ENCODE data around the gene CRYZL1.
A peak's percentile ranks its signal among the peaks of the same experiment; 100 is the strongest.
"Not testable (repeated sequence)": the region's sequence is repeated elsewhere in the genome, so short reads cannot be mapped to it uniquely, and the experiment has no call there.

CRYZL1 gene

DNA sequence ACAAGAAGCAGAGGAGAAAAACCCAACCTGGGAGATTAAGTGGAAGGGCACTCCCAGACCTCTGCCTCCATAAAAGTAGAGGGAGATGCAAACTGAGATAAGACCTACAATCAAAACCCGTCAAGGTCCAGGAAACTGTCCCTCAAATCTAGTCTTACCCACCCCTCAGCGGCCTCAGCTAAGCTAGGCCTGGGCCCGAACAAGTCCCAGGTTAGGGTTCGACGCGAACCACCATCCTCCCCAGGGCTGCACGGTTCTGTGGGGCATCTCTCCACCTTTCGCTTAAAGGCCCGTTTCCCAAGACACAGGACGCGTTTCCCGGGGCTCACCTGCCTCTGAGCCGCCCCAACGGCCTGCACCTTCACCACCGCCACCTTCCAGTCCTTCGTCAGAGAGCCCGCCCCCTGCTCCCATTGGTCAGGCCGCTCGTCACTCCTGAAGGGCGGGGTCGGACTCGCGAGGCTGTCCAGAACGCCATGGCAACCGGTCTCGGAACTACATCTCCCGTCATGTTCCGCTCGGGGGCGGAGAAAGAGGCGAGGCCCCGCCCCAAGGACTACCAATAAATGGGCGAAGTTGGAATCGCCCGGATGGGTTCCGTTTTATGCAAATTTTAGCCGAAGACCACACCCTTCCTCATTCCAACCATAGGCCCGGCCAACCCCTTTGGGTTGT, at the start of gene CRYZL1:
Gene CRYZL1 (minus strand): TSS at position 390 of the 675 bp plus-strand sequence. CDS start 10,190 bp downstream, outside the sequence.
- peak; percentile 99 to 100 for DNase-seq

DNA sequence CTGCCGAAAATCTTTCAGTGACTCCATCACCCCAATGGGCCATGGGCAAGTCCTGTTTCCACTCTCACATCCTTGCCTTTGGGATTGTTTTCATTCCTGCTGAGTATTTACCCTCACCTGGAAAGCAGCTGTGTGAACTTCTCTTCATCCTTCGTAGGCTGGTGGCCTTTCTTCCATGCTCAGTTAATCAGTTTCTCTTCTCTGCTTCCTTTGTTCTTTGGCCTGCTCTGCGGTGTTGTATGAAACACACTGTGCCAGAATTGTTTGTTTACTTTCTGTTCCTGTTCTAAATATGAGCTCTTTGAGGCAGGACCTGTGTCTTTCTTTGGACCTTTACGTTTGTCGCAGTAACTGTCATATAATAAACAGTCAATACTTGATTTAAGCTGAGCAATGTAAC, 49.3 kb upstream of the CRYZL1 start:
- no peak for DNase-seq

- no peak for DNase-seq
Observed at GRCh38 chr21:33688353-33688752, 46.8 kb upstream of the CRYZL1 start.

DNA sequence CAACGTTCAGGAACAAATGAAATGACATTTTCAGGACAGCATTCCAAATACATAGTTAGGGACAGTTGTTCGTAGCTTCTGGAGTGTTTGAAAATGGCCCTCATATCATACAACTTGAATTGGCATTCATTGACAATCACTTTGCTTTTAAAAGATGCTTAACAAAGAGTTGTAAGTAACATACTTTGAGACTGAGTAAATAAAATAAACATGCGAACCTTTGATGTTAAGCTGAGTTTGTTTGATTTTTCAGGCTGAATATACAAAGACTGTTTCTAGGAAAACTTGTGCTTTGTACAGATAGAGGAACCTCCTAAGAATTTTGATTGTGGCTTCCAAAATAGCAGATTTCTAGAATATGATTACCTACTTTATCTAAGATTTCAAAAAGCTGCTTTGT, 46.1 kb upstream of the CRYZL1 start:
- DNase-seq, result no peak

DNA sequence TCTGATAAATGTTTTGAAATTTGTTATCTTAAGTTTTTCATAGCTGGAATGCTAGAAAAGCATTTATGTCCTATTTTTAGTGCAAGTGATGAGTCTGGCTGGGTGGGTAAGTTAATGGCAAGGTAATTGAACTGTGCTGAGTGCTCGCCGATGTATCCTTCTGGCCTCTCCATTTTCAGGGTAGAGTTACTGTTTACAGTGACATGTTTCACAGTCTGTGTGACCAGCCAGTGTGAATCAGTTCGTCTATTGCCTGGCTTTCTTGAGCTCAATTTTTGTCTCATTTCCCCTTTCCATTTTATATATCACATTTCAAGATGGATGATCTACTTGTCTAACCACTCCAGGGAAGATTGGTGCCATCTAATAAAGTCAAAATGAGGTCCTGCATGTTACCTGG, 44.8 kb upstream of the CRYZL1 start:
- DNase-seq, result no peak

- DNase-seq, result no peak
Observed at GRCh38 chr21:33685613-33686197, 44.2 kb upstream of the CRYZL1 start.

GRCh38 chr21:33684923-33685560, 43.5 kb upstream of the CRYZL1 start:
- no peak for DNase-seq

GRCh38 chr21:33684068-33684467, 42.5 kb upstream of the CRYZL1 start:
- DNase-seq, result no peak

DNA sequence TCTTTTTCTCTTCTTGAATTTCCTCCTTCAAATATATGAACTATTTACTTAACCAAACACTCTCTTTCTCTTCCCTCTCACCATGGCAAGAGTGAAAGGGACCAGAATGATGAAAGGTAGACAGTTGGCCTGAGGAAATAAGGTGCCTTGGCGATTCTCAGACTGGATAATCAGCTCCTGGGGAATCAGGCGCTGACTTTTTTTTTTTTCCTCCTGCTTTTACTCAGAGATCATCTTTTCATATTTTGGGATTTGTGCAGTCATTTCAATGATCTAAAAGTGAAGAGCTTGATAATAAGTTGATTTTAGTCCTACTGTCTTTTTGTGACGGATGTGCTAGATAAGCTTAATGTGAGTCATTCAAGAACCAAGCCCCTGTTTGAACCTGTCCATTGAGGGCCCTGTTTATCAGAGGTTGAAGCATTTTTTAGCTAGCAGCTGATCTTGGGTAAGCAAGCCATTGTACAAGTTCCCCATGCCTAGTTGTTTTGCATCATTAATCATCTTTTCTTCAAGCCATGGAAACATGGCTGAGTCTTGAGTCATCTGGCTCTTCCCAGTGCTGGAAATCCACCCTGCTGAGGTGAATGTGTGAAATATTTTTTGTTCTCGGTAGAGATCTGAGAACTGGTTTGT, 41.6 kb upstream of the CRYZL1 start:
- DNase-seq, result no peak

DNA sequence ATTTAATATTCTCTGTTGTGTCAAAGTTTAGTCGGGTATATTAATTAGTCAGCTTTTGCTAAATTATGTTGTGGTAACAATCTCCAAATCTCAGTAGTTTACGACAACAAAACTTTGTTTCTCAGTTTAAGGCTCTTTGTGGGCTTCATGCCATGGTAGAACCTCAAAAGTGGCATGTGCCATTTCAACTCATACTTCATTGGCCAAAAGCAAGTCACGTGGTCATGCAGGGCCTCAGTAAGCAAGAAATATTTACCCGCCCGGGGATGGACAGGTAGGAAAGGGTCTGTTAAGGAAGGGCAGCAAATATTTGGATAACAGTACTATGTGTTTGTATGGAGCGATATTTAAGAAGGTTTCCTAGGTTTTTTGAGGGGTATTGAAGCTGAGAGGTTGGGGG, 39.3 kb upstream of the CRYZL1 start:
- DNase-seq, result no peak

- DNase-seq, result no peak
Observed at GRCh38 chr21:33677450-33677849, 35.9 kb upstream of the CRYZL1 start.

- DNase-seq, result not testable (repeated sequence)
Observed at GRCh38 chr21:33676666-33677065, 35.1 kb upstream of the CRYZL1 start.

GRCh38 chr21:33674226-33674625, 32.7 kb upstream of the CRYZL1 start:
- DNase-seq, result no peak

- no peak for DNase-seq
Observed at GRCh38 chr21:33673473-33673872, 31.9 kb upstream of the CRYZL1 start.

GRCh38 chr21:33670076-33670978, 28.8 kb upstream of the CRYZL1 start:
- no peak for DNase-seq

- DNase-seq, result no peak
Observed at GRCh38 chr21:33668620-33669019, 27.1 kb upstream of the CRYZL1 start.

- no peak for DNase-seq
Observed at GRCh38 chr21:33668180-33668579, 26.6 kb upstream of the CRYZL1 start.

DNA sequence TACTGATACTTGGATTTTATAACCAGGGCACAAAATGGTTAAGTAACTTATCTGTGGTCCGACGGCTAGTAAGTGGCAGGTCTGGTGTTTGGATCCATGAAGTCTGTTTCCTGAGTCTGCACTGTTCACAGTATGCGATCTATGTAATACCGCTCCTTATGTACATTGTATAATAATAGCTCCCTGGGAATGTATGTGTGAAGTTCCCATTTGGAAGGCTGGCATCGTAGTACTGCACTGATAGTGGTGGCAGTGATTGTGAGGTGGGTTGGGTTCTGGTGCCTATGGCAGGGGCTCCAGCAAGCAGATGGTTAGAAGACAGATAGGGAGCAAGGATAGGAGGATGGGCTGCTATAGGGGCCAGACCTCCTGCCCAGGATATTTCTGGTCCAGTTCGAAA, 26.1 kb upstream of the CRYZL1 start:
- no peak for DNase-seq

- DNase-seq, result no peak
Observed at GRCh38 chr21:33666153-33666552, 24.6 kb upstream of the CRYZL1 start.

GRCh38 chr21:33664135-33664534, 22.6 kb upstream of the CRYZL1 start:
- DNase-seq, result no peak

- no peak for DNase-seq
Observed at GRCh38 chr21:33663241-33663640, 21.7 kb upstream of the CRYZL1 start.

GRCh38 chr21:33662046-33662445, 20.5 kb upstream of the CRYZL1 start:
- no peak for DNase-seq

DNA sequence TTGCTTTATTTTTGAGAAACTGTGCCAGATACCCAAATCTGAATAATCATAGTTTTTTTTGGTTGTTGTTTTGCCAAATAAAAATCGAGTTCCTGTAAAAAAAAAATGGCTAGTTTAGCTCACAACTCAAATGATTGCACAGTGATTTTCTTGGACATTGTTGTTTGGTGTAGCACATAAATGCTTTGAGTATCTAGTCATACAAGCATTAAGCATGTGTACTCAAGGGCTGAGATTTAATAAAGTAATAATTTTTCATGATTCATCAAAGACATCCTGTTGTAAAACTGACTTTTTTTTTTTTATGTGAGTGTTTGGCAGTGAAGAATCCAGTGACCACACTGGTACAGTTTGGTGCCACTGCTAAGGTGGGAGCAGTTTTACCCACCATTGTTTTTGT, 19.6 kb upstream of the CRYZL1 start:
- DNase-seq, result no peak

All from stimulated activated CD4-positive, alpha-beta T cell treated with anti-CD3 and anti-CD28 coated beads, Interleukin-4, amount 100 ng/mL, for 4 hours (primary cell).